KMS-11 (cell line): Measurements from ENCODE around the gene SLC22A23.

ENCODE experiments used
- H2AFZ ChIP-seq: fragments of 200-600 bp; sonication (generic); 2 replicates; pipeline ENCODE4 v1.6.1; 2016; ENCODE audit warnings: antibody characterized with exemption, mixed run types, low read depth
- H3K27ac ChIP-seq: fragments of 200-600 bp; sonication (generic); 2 replicates; pipeline ENCODE4 v1.6.1; 2016; ENCODE audit warnings: mild to moderate bottlenecking, mixed run types
- H3K27me3 ChIP-seq: fragments of 200-600 bp; sonication (generic); 2 replicates; pipeline ENCODE4 v1.6.1; 2017; ENCODE audit warnings: mild to moderate bottlenecking, low read depth, mixed run types, moderate library complexity; ENCODE audit not compliant: insufficient read depth
- H3K36me3 ChIP-seq: fragments of 200-600 bp; sonication (generic); 2 replicates; pipeline ENCODE4 v1.6.1; 2017; ENCODE audit warnings: mild to moderate bottlenecking, mixed run types; ENCODE audit not compliant: insufficient read depth
- H3K4me1 ChIP-seq: fragments of 200-600 bp; sonication (generic); 2 replicates; pipeline ENCODE4 v1.6.1; 2016; ENCODE audit warnings: mild to moderate bottlenecking, low read depth, mixed run types; ENCODE audit not compliant: poor library complexity, severe bottlenecking
- H3K4me2 ChIP-seq: fragments of 200-600 bp; sonication (generic); 2 replicates; pipeline ENCODE4 v1.7.0; 2016; ENCODE audit warnings: mild to moderate bottlenecking, mixed run types
- H3K4me3 ChIP-seq: fragments of 200-600 bp; sonication (generic); IDR thresholded peaks from 2 replicates; pipeline ENCODE4 v1.6.1; 2017; ENCODE audit warnings: low read depth, low read length, mixed read lengths; ENCODE audit not compliant: insufficient read depth
- H3K79me2 ChIP-seq: fragments of 200-600 bp; sonication (generic); 2 replicates; pipeline ENCODE4 v1.6.1; 2016; ENCODE audit warnings: low read depth, mixed run types; ENCODE audit not compliant: insufficient read depth
- H3K9ac ChIP-seq: fragments of 200-600 bp; sonication (generic); 2 replicates; pipeline ENCODE4 v1.6.1; 2016; ENCODE audit warnings: mild to moderate bottlenecking, mixed run types
- H4K20me1 ChIP-seq: fragments of 200-600 bp; sonication (generic); 2 replicates; pipeline ENCODE4 v1.6.1; 2016; ENCODE audit warnings: mild to moderate bottlenecking, mixed run types; ENCODE audit not compliant: insufficient read depth
- CTCF ChIP-seq: fragments of 200-600 bp; sonication (generic); conservative IDR thresholded peaks from 2 replicates; pipeline ENCODE4 v1.6.1; 2017; ENCODE audit warnings: low read depth, mild to moderate bottlenecking, antibody characterized with exemption, low read length, moderate library complexity, mixed read lengths

Gene SLC22A23

GRCh38 chr6:3240595-3240994 lies 216.3 kb downstream of the SLC22A23 start:
- H3K27me3 ChIP-seq = no peaks in the 10 kb centered on the region
- no peaks in the 10 kb centered on the region for H3K79me2 ChIP-seq
- no peak overlapping the region for H2AFZ ChIP-seq
- H3K36me3 ChIP-seq = no peaks in the 10 kb centered on the region
- no peaks in the 10 kb centered on the region for H4K20me1 ChIP-seq
- no peak overlapping the region for H3K27ac ChIP-seq
- no peak overlapping the region for H3K9ac ChIP-seq
- H3K4me2 ChIP-seq = no peak overlapping the region
- no peak for TF ChIP-seq CTCF
- peaks cover 17% of the 10 kb centered on the region for H3K4me1 ChIP-seq
- H3K4me3 ChIP-seq = no peak overlapping the region

DNA sequence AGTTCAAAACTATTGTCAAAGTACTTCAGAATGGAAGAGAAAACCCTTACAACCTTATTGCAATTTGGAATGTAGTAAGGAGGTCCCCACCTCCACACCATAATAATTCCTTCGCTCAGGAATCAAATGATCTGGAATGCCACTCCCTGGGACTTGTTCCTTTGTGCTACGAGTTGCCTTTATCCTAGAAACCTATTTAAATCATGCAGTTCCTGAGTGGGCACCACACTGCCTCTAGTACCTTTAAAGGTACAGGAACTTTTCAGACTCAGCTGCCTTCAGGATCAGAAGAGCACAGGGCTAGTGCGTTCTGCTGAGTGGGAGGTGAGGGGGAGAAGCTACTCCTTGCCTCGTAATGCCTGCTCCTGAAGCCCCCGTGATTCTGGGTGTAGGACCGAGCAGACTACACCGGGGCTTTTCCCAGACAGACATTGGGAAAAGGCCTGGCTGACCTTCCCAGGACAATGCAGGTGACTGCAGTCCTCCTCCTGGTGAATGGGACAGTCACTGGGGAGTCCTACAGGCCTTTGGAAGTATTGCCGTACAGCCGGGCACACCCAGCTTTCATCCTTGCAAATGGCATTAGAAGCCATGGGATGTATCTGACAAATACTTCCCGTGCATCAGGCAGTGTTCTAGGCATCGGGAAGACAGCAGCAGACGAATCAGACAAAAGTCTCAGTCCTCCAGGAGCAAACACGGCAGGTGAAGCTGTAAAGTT lies 217.6 kb downstream of the SLC22A23 start:
- no peak overlapping the region for H2AFZ ChIP-seq
- H3K27ac ChIP-seq = no peak overlapping the region
- H3K27me3 ChIP-seq = no peaks in the 10 kb centered on the region
- peaks cover 17% of the 10 kb centered on the region for H3K4me1 ChIP-seq
- H3K79me2 ChIP-seq = no peaks in the 10 kb centered on the region
- H4K20me1 ChIP-seq = no peaks in the 10 kb centered on the region
- no peak overlapping the region for H3K4me2 ChIP-seq
- H3K4me3 ChIP-seq = no peak overlapping the region
- TF ChIP-seq CTCF = no peak
- no peaks in the 10 kb centered on the region for H3K36me3 ChIP-seq
- H3K9ac ChIP-seq = no peak overlapping the region

DNA sequence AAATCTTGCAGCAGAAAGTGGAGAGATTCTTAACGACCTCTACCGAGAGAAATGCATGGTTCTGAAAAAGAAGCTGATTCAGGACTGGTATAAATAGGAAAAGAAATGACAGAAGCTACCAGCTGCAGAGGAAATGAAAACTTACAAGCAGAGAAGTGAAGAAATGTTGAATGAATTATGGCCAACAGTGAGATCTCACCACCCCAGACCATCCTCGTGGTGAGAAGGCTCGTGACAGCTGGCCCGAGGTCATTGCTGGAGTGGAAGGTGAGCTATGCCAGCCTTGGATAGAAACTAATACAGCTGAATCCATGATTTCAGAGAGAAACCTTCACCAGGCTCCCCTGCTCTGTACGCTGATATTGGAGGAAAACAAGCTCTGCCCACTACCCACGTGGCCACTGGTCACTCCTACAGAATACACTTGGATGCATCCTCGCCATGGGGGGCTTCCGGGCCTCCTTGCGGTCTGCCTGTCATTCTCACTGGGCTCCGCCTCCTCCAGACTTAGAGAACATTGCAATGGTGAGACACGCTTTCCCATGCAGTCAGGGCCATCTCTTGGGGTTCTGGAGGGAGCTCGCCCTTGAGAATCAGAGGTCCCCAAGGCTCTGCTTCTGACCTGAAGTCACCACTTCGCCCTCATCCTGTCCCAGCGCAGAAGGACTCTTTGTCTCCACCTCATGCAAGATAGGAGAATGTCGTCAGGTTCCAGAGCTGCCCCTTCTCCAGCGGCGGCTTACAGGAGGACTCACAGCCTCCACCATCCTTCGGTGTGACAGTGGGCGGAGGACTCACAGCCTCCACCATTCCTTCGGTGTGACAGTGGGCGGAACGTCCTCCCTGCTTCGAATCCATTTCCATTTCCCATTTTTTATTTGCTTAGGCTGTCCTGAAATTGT lies 218.8 kb downstream of the SLC22A23 start:
- no peaks in the 10 kb centered on the region for H3K27me3 ChIP-seq
- H2AFZ ChIP-seq = peak overlapping the region; percentile 6; the same call in 1 of the 2 replicates
- H3K9ac ChIP-seq = no peak overlapping the region
- no peak overlapping the region for H3K4me3 ChIP-seq
- no peak for TF ChIP-seq CTCF
- peaks cover 17% of the 10 kb centered on the region for H3K4me1 ChIP-seq
- no peaks in the 10 kb centered on the region for H3K79me2 ChIP-seq
- peak overlapping the region; percentile 45; the same call in 1 of the 2 replicates for H3K4me2 ChIP-seq
- H4K20me1 ChIP-seq = no peaks in the 10 kb centered on the region
- no peaks in the 10 kb centered on the region for H3K36me3 ChIP-seq
- H3K27ac ChIP-seq = no peak overlapping the region

DNA sequence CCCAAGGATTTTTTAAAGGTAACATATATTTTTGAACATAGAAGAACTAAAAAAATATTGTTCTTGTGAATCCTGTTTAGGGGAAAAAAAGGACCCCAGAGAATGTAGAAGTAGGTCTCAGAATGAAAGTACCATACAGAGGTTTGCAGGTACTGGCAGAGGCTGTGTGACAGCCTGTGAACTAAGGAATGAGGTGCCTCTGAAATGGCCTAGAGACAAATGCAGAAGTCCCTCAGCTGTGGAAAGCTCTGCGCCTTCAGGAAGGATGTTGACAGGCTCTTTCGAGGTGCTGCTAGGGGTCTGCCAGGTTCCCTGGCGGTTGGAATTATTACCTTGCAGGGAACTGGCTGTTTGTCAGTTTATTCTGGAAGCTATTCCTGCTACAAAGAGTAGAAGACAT lies 220.8 kb downstream of the SLC22A23 start:
- peaks cover 17% of the 10 kb centered on the region for H3K4me1 ChIP-seq
- no peak for TF ChIP-seq CTCF
- H3K79me2 ChIP-seq = no peaks in the 10 kb centered on the region
- no peaks in the 10 kb centered on the region for H4K20me1 ChIP-seq
- H3K4me2 ChIP-seq = no peak overlapping the region
- no peak overlapping the region for H3K9ac ChIP-seq
- H3K36me3 ChIP-seq = no peaks in the 10 kb centered on the region
- H3K27ac ChIP-seq = no peak overlapping the region
- no peak overlapping the region for H3K4me3 ChIP-seq
- H2AFZ ChIP-seq = no peak overlapping the region
- no peaks in the 10 kb centered on the region for H3K27me3 ChIP-seq
